Measurements from ENCODE around the gene ACKR1. TPM values are rescaled to one million over a fixed set of nuclear protein-coding genes. Genes with fewer than 3 reads are reported as not detected.
A peak's percentile ranks its signal among the peaks of the same experiment; 100 is the strongest.

Gene ACKR1
- total RNA-seq, 1 experiment from 2014 or later: 0.63 TPM

GRCh38 chr1:159177272-159177907 is 27.3 kb upstream of the ACKR1 start (continued):
- no peak for TF ChIP-seq ZNF532 (CRISPR knock-in tag; IDR thresholded peaks at IDR 0.05; ENCODE audit: borderline replicate concordance)
- TF ChIP-seq ZNF425 (CRISPR knock-in tag; conservative IDR thresholded peaks at IDR 0.05): no peak
- TF ChIP-seq ZNF138 (CRISPR knock-in tag; conservative IDR thresholded peaks at IDR 0.05): no peak
- TF ChIP-seq OVOL2 (CRISPR knock-in tag; IDR thresholded peaks at IDR 0.05; ENCODE audit: borderline replicate concordance): no peak
- TF ChIP-seq NR2C2 (CRISPR knock-in tag; IDR thresholded peaks at IDR 0.05): peak; percentile 84
- TF ChIP-seq FOXP4 (CRISPR knock-in tag; IDR thresholded peaks at IDR 0.05): peak; percentile 99
- TF ChIP-seq MAX (CRISPR knock-in tag; IDR thresholded peaks at IDR 0.05): peak; percentile 81; the same call in 1 of the 2 replicates
- TF ChIP-seq ZNF263 (CRISPR knock-in tag; IDR thresholded peaks at IDR 0.05; ENCODE audit: low read depth): peak; percentile 66
- 0 out of 2 replicates have a peak, but pooled peaks have one; percentile 69 for TF ChIP-seq FOXJ3 (CRISPR knock-in tag; IDR thresholded peaks at IDR 0.05; ENCODE audit: borderline replicate concordance)
- peak; percentile 90; the same call in 1 of the 2 replicates for TF ChIP-seq KAT7 (CRISPR knock-in tag; IDR thresholded peaks at IDR 0.05; ENCODE audit: borderline replicate concordance)
- peak; percentile 98 for TF ChIP-seq TEAD4 (CRISPR knock-in tag; IDR thresholded peaks at IDR 0.05)
- peak; percentile 90 for TF ChIP-seq USF1 (CRISPR knock-in tag; IDR thresholded peaks at IDR 0.05)
- peak; percentile 89; the same call in 1 of the 2 replicates for TF ChIP-seq NR1H2 (CRISPR knock-in tag; IDR thresholded peaks at IDR 0.05)

- Mint-ChIP-seq H3K36me3 (no peaks in the 10 kb centered on the region), H3K27me3 (ENCODE audit: low read depth) (no peaks in the 10 kb centered on the region; the same call in 1 of the 2 replicates), H3K27ac (no peak overlapping the region), H3K4me3 (no peak overlapping the region), H3K4me1 (peaks cover 12% of the 10 kb centered on the region), H3K9me3 (no peaks in the 10 kb centered on the region)
- CTCF ChIA-PET: no interaction called here
- ATAC-seq (no peak), DNase-seq (ENCODE audit: low spot score) (no peak)
- POLR2A ChIA-PET: no interaction called here
- TF ChIP-seq AR (CRISPR knock-in tag; IDR thresholded peaks at IDR 0.05) (no peak), ZNF219 (CRISPR knock-in tag; IDR thresholded peaks at IDR 0.05; ENCODE audit: borderline replicate concordance) (no peak), CBFB (CRISPR knock-in tag; IDR thresholded peaks at IDR 0.05; ENCODE audit: low read depth) (no peak), CREM (CRISPR knock-in tag; IDR thresholded peaks at IDR 0.05) (no peak), OVOL2 (CRISPR knock-in tag; IDR thresholded peaks at IDR 0.05; ENCODE audit: borderline replicate concordance) (no peak), MAX (CRISPR knock-in tag; IDR thresholded peaks at IDR 0.05) (no peak), RELA (CRISPR knock-in tag; IDR thresholded peaks at IDR 0.05; ENCODE audit: borderline replicate concordance) (no peak), JAZF1 (CRISPR knock-in tag; IDR thresholded peaks at IDR 0.05) (no peak), NFATC4 (CRISPR knock-in tag; IDR thresholded peaks at IDR 0.05) (no peak), ZNF425 (CRISPR knock-in tag; conservative IDR thresholded peaks at IDR 0.05) (no peak)
These were observed 24.8 kb upstream of the ACKR1 start for GRCh38 chr1:159179906-159180305.
